OCI-LY1 (cell line): ENCODE data around the gene GLYATL1B.

Experiments used
- H2AFZ ChIP-seq: fragments of 200-600 bp; sonication (generic), shearing (Covaris generic); 2 replicates; pipeline ENCODE4 v1.6.0; 2014; ENCODE audit warnings: antibody characterized with exemption, mild to moderate bottlenecking, low read length
- H3F3A ChIP-seq: fragments of 200-600 bp; sonication (generic), shearing (Covaris generic); 2 replicates; pipeline ENCODE4 v1.6.0; 2014; ENCODE audit warnings: mild to moderate bottlenecking, antibody characterized with exemption, low read length, moderate library complexity; ENCODE audit not compliant: insufficient read depth
- H3K27ac ChIP-seq: fragments of 200-600 bp; sonication (generic); 2 replicates; pipeline ENCODE4 v1.5.1; 2014; ENCODE audit warnings: low read length, mixed run types, mild to moderate bottlenecking, low read depth; ENCODE audit not compliant: poor library complexity, severe bottlenecking
- H3K27me3 ChIP-seq: fragments of 200-600 bp; sonication (generic); 2 replicates; pipeline ENCODE4 v1.6.0; 2014; ENCODE audit warnings: antibody characterized with exemption, mild to moderate bottlenecking, low read length, moderate library complexity; ENCODE audit not compliant: insufficient read depth
- H3K36me3 ChIP-seq: fragments of 200-600 bp; sonication (generic); 2 replicates; pipeline ENCODE4 v1.6.1; 2014; ENCODE audit warnings: mild to moderate bottlenecking, antibody characterized with exemption, low read length, moderate library complexity, mixed read lengths; ENCODE audit not compliant: insufficient read depth
- H3K4me1 ChIP-seq: fragments of 200-600 bp; sonication (generic); 2 replicates; pipeline ENCODE4 v1.5.1; 2014; ENCODE audit warnings: mild to moderate bottlenecking, low read length, moderate library complexity; ENCODE audit not compliant: insufficient read depth, severe bottlenecking
- H3K4me2 ChIP-seq: fragments of 200-600 bp; sonication (generic), shearing (Covaris generic); 2 replicates; pipeline ENCODE4 v1.6.1; 2014; ENCODE audit warnings: low read length
- H3K4me3 ChIP-seq: fragments of 200-600 bp; sonication (generic); 2 replicates; pipeline ENCODE4 v1.5.1; 2014; ENCODE audit warnings: low read length, low read depth, mild to moderate bottlenecking, mixed read lengths; ENCODE audit not compliant: poor library complexity, severe bottlenecking
- H3K79me2 ChIP-seq: fragments of 200-600 bp; shearing (Covaris generic); 2 replicates; pipeline ENCODE4 v1.6.1; 2016; ENCODE audit warnings: mixed run types, low read length, mixed read lengths; ENCODE audit not compliant: insufficient read depth
- H3K9ac ChIP-seq: fragments of 200-600 bp; sonication (generic), shearing (Covaris generic); 2 replicates; pipeline ENCODE4 v1.6.1; 2014; ENCODE audit warnings: mild to moderate bottlenecking, low read length, mixed read lengths
- H3K9me2 ChIP-seq: fragments of 200-600 bp; sonication (generic), shearing (Covaris generic); 2 replicates; pipeline ENCODE4 v1.6.1; 2014; ENCODE audit warnings: low read depth, mild to moderate bottlenecking, low read length, mixed read lengths
- H3K9me3 ChIP-seq: fragments of 200-600 bp; shearing (Covaris generic); 2 replicates; pipeline ENCODE4 v1.6.1; 2014; ENCODE audit warnings: low read length, mixed read lengths
- H4K20me1 ChIP-seq: fragments of 200-600 bp; sonication (generic), shearing (Covaris generic); 2 replicates; pipeline ENCODE4 v1.6.0; 2016; ENCODE audit warnings: mild to moderate bottlenecking, low read length; ENCODE audit not compliant: insufficient read depth
- CTCF ChIP-seq: fragments of 200-600 bp; sonication (generic), shearing (Covaris generic); IDR thresholded peaks from 2 replicates; pipeline ENCODE4 v1.5.1; 2017; ENCODE audit warnings: mild to moderate bottlenecking, antibody characterized with exemption, low read length, moderate library complexity, mixed read lengths
- EZH2 ChIP-seq: fragments of 200-600 bp; sonication (generic), shearing (Covaris generic); IDR thresholded peaks from 2 replicates; pipeline ENCODE4 v1.8.0; 2017; ENCODE audit warnings: borderline replicate concordance, mixed run types, mild to moderate bottlenecking, antibody characterized with exemption, low read length, moderate library complexity, mixed read lengths

Gene GLYATL1B

DNA sequence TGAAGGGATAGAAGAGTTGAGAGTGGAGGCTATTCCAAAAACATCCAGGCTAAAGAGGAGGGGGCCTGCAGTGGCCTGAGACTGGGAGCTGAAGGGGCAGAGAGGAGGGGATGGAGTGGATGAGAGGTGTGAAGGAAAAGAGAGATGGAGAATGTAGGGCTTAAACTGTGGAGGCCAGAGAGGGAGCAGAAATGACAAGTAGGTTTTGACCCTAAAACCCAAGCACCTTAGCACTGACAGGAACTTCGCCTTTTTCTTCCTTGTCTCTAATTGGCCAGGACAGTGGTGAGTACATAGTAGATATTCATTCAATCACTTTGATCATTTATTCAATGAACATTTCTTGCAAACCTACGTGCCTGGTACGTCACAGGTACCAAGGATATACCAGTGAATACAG is 28.2 kb downstream of the GLYATL1B start:
- Histone ChIP-seq H3K4me1 (peaks cover 32% of the 10 kb centered on the region), H4K20me1 (no peaks in the 10 kb centered on the region), H3K4me3 (no peak overlapping the region), H3K9ac (no peak overlapping the region), H3K9me3 (peaks cover 15% of the 10 kb centered on the region), H2AFZ (no peak overlapping the region), H3F3A (no peaks in the 10 kb centered on the region), H3K27me3 (no peaks in the 10 kb centered on the region), H3K9me2 (no peaks in the 10 kb centered on the region), H3K4me2 (no peak overlapping the region), H3K27ac (no peak overlapping the region), H3K36me3 (peaks cover 100% of the 10 kb centered on the region), H3K79me2 (peaks cover 29% of the 10 kb centered on the region; the same call in 1 of the 2 replicates)
- no peak for TF ChIP-seq CTCF
- no peak for TF ChIP-seq EZH2

DNA sequence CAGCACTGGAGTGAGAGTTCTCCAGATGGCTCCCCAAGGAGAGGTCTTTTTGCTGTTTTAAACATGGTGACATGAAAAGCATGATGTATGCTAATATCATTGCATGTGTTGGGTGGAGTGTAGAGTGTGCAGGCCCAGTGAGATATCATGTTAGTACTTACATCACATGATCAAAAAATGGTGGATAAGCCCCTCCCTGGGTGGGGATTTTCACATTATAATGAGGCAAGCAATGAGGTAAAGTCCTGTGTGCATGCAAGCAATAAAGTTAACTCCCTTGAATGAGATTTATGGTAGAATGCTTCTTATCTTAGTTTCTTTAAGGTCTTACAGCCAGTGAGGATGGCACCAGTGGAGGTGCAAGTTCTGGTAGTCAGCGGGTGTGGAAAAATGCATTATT is 29.4 kb downstream of the GLYATL1B start:
- H3K9me2 ChIP-seq: no peaks in the 10 kb centered on the region
- H2AFZ ChIP-seq: no peak overlapping the region
- H3K4me2 ChIP-seq: no peak overlapping the region
- H3K4me3 ChIP-seq: no peak overlapping the region
- no peaks in the 10 kb centered on the region for H4K20me1 ChIP-seq
- H3K36me3 ChIP-seq: peaks cover 100% of the 10 kb centered on the region
- no peak overlapping the region for H3K27ac ChIP-seq
- H3K27me3 ChIP-seq: no peaks in the 10 kb centered on the region
- H3K9ac ChIP-seq: no peak overlapping the region
- H3K9me3 ChIP-seq: peaks cover 20% of the 10 kb centered on the region
- no peaks in the 10 kb centered on the region for H3F3A ChIP-seq
- TF ChIP-seq CTCF (no peak), EZH2 (no peak)
- H3K4me1 ChIP-seq: peaks cover 20% of the 10 kb centered on the region
- H3K79me2 ChIP-seq: peaks cover 25% of the 10 kb centered on the region; the same call in 1 of the 2 replicates

DNA sequence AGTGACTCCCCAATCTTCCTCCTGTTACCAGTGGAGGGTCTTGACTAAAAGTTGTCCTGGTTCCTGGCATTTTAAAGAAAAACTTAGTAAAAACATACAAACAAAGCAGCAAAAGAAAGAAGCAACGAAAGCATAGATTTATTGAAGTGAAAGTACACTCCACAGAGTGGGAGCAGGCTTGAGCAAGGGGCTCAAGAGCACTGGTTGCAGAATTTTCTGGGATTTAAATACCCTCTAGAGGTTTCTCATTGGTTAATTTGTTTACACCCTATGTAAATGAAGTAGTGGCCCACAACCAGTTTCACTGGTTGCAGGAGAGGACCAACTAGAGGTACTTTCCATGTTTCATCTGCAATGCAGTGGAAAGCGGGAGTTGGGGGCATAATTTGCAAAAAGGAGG is 31.7 kb downstream of the GLYATL1B start:
- H3K4me3 ChIP-seq: no peak overlapping the region

More for the DNA sequence above, 31.7 kb downstream of the GLYATL1B start:
- Histone ChIP-seq H3K36me3 (peaks cover 99% of the 10 kb centered on the region), H2AFZ (no peak overlapping the region), H3K27ac (no peak overlapping the region), H3K9me2 (no peaks in the 10 kb centered on the region), H3K79me2 (peaks cover 7% of the 10 kb centered on the region; the same call in 1 of the 2 replicates), H3F3A (no peaks in the 10 kb centered on the region), H3K9ac (no peak overlapping the region), H3K4me1 (no peaks in the 10 kb centered on the region), H3K27me3 (no peaks in the 10 kb centered on the region), H3K9me3 (peaks cover 20% of the 10 kb centered on the region), H4K20me1 (no peaks in the 10 kb centered on the region), H3K4me2 (no peak overlapping the region)
- TF ChIP-seq EZH2: no peak
- TF ChIP-seq CTCF: no peak
